HL-60 (cell line): ENCODE data around the gene HOXC4.
"Not testable (repeated sequence)": the region's sequence is repeated elsewhere in the genome, so short reads cannot be mapped to it uniquely, and the experiment has no call there.

ENCODE experiments used
- DNase-seq, 2 experiments: peaks; one replicate each; pipeline ENCODE4 v3.0.0-alpha.2; 2010 to 2020; ENCODE audit warnings: low read depth in 1 of 2, low spot score in 1 of 2
- H3K27ac ChIP-seq: fragments of 250-450 bp; sonication (Bioruptor Pico); replicated peaks from 2 replicates; pipeline ENCODE4 v1.5.1; 2020; ENCODE audit warnings: mild to moderate bottlenecking, moderate library complexity
- H3K27me3 ChIP-seq: fragments of 250-450 bp; sonication (Bioruptor Pico); 2 replicates; pipeline ENCODE4 v1.5.1; 2021; ENCODE audit warnings: mild to moderate bottlenecking, moderate library complexity; ENCODE audit not compliant: insufficient read depth, poor library complexity, severe bottlenecking
- H3K4me3 ChIP-seq: replicated peaks from 2 replicates; pipeline ENCODE4 v1.5.1; 2011; ENCODE audit warnings: mild to moderate bottlenecking, control low read depth, low read length; ENCODE audit not compliant: insufficient read depth
- CTCF ChIP-seq: IDR thresholded peaks from one replicate; pipeline ENCODE4 v1.5.1; 2011; ENCODE audit warnings: low read length, control low read depth, inconsistent platforms; ENCODE audit not compliant: insufficient read depth
- GABPA ChIP-seq: IDR thresholded peaks from 2 replicates; pipeline ENCODE4 v1.6.1; 2012; ENCODE audit warnings: low read depth
- POLR2AphosphoS5 ChIP-seq: IDR thresholded peaks from 2 replicates; pipeline ENCODE4 v1.6.1; 2012; ENCODE audit warnings: low read depth
- REST ChIP-seq: IDR thresholded peaks from 2 replicates; pipeline ENCODE4 v1.6.1; 2012; ENCODE audit warnings: low read depth; ENCODE audit not compliant: insufficient replicate concordance
- SPI1 ChIP-seq: IDR thresholded peaks from 2 replicates; pipeline ENCODE4 v1.6.1; 2012; ENCODE audit warnings: low read depth, mild to moderate bottlenecking, borderline replicate concordance

Gene HOXC4

GRCh38 chr12:54040148-54040494 lies 13.5 kb upstream of the HOXC4 start:
- Histone ChIP-seq H3K27me3 (peaks cover 78% of the 10 kb centered on the region), H3K27ac (no peak overlapping the region), H3K4me3 (no peak overlapping the region)
- DNase-seq = no peak
- TF ChIP-seq SPI1 = no peak
- TF ChIP-seq REST = no peak
- no peak for TF ChIP-seq POLR2AphosphoS5
- TF ChIP-seq CTCF = no peak
- no peak for TF ChIP-seq GABPA

DNA sequence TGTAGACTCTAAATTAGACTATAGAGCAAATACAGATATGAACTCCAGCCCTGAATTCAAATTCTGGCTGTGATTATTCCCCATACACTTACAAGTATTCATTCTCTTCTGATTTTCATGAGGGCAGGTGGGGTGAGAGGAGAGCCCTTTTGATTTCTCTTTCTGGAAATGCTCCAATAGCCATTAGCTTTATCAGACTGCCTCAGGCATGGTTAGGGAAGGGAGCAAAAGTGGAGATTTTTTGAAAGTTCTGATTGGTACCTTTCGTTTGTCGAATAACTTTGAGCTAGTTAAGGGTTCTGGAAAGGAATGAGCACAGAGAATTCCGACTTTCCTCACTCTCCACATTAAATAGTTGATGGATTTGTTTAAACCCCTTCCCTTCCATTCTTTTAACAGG lies 13.0 kb upstream of the HOXC4 start:
- no peak overlapping the region for H3K4me3 ChIP-seq
- no peak overlapping the region for H3K27ac ChIP-seq
- TF ChIP-seq GABPA (no peak), CTCF (no peak), REST (no peak), SPI1 (no peak), POLR2AphosphoS5 (no peak)
- no peak for DNase-seq
- H3K27me3 ChIP-seq = peaks cover 75% of the 10 kb centered on the region

DNA sequence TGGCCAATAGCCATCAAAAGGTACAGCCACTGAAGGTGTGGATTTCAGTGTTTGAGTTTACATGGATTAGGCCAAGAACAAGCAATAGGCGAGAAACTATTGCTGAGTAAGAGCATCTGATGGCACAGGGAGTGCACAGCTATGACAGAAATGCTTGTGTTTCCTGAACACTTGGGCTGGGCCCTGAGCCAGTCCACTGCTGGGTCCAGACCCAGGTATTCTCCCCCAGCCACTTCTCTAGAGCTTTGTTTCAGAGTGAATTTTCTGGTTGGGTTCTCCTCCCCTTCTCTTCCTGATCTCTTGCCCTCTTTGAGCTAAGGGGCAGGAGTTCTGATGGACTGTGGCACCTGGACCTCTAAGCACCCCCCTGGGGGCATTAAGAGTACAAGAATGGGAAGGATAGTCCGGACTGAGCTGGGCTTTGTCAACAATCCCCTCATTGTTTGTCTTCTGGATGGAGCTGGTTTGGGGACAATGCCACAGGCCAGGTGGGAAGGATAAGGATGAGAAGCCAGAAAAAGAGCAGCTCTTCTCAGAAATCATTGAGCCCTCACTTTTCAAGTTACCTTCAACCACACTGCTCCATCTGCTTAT lies 12.4 kb upstream of the HOXC4 start:
- DNase-seq = no peak
- peaks cover 76% of the 10 kb centered on the region for H3K27me3 ChIP-seq
- no peak overlapping the region for H3K27ac ChIP-seq
- TF ChIP-seq POLR2AphosphoS5 (no peak), GABPA (no peak), CTCF (no peak)
- H3K4me3 ChIP-seq = no peak overlapping the region

DNA sequence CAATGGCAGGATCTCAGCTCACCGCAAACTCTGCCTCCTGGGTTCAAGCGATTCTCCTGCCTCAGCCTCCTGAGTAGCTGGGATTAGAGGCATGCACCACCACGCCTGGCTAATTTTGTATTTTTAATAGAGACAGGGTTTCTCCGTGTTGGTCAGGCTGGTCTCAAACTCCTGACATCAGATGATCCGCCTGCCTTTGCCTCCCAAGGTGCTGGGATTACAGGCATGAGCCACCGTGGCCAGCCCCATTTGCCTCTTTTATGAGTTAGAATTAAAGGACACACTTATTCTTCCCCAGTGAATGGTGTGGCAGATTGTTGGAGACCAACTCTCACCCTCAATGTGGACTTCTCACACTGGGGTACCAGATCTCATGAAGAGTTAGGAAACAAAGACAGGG lies 11.6 kb upstream of the HOXC4 start:
- not testable (repeated sequence) for H3K27ac ChIP-seq, H3K4me3 ChIP-seq
- peaks cover 78% of the 10 kb centered on the region for H3K27me3 ChIP-seq

More for the DNA sequence above, 11.6 kb upstream of the HOXC4 start:
- DNase-seq = not testable (repeated sequence)
